Tibial artery (tissue), 4 donors: Measurements from ENCODE around the gene LBP.

ENCODE experiments used
- DNase-seq, 2 donors: peaks; one replicate each; pipeline ENCODE4 v3.0.0-alpha.2; 2019
- H3K27ac ChIP-seq, 2 donors: fragments of 200-600 bp; sonication (generic) in 1 of 2; 1 replicate in 1 of 2; 2 replicates in 1 of 2; pipeline ENCODE4 v1.5.1; 2018 to 2019; ENCODE audit warnings: mild to moderate bottlenecking in 1 of 2
- H3K27me3 ChIP-seq, 2 donors: fragments of 200-600 bp; sonication (generic) in 1 of 2; one replicate each; pipeline versions ENCODE4 v1.5.1 to v1.6.0; 2016 to 2019
- H3K36me3 ChIP-seq, 3 donors: fragments of 200-600 bp; sonication (generic) in 2 of 3; one replicate each; pipeline ENCODE4 v1.5.1; 2016 to 2019; ENCODE audit warnings: mild to moderate bottlenecking in 2 of 3
- H3K4me1 ChIP-seq, 4 donors: fragments of 200-600 bp; sonication (generic) in 2 of 4; 1 replicate in 3 of 4; 2 replicates in 1 of 4; pipeline ENCODE4 v1.5.1; 2016 to 2019
- H3K4me3 ChIP-seq, 2 donors: fragments of 200-600 bp; sonication (generic) in 1 of 2; 1 replicate in 1 of 2; 2 replicates in 1 of 2; pipeline ENCODE4 v1.5.1; 2018 to 2019; ENCODE audit warnings: mild to moderate bottlenecking in 2 of 2
- H3K9me3 ChIP-seq, 3 donors: fragments of 200-600 bp; sonication (generic) in 1 of 3; one replicate each; pipeline ENCODE4 v1.5.1; 2016 to 2019
- CTCF ChIP-seq, 2 experiments: fragments of 200-600 bp in 1 of 2; fragments of 450-650 bp in 1 of 2; IDR thresholded peaks; one replicate each; pipeline ENCODE4 v1.5.1; 2017 to 2019; ENCODE audit warnings: antibody characterized with exemption in 2 of 2, mild to moderate bottlenecking in 1 of 2, moderate library complexity in 1 of 2
- intact Hi-C: fragments of 100-400 bp; cut with DNase I; formaldehyde crosslinking; loops from one replicate; pipeline ENCODE4 v1.15.0; 2023; ENCODE audit warnings: low total_unique reads

The LBP gene

GRCh38 chr20:38423541-38423940 lies 77.3 kb downstream of the LBP start:
- no peak for DNase-seq
- Histone ChIP-seq H3K9me3 (no peaks in the 10 kb centered on the region), H3K27ac (no peak overlapping the region), H3K36me3 (peaks cover 71 to 100% (median 93%) of the 10 kb centered on the region in 3 donors), H3K4me1 (peaks cover 0 to 4% (median 0%) of the 10 kb centered on the region in 4 donors), H3K27me3 (no peaks in the 10 kb centered on the region), H3K4me3 (no peak overlapping the region)
- no peak for TF ChIP-seq CTCF (IDR thresholded peaks at IDR 0.05)
- intact Hi-C loops = no loop called here

GRCh38 chr20:38424401-38424800 lies 78.1 kb downstream of the LBP start:
- TF ChIP-seq CTCF (IDR thresholded peaks at IDR 0.05) = no peak
- Histone ChIP-seq H3K27me3 (no peaks in the 10 kb centered on the region), H3K4me1 (peaks cover 0 to 4% (median 0%) of the 10 kb centered on the region in 4 donors), H3K9me3 (no peaks in the 10 kb centered on the region), H3K27ac (no peak overlapping the region), H3K36me3 (peaks cover 74 to 100% (median 93%) of the 10 kb centered on the region in 3 donors), H3K4me3 (no peak overlapping the region)
- intact Hi-C loops = no loop called here
- no peak for DNase-seq

- no peak overlapping the region for H3K4me3 ChIP-seq
- intact Hi-C loops = loop anchor here (5.0 kb wide), 1 partner anchor 389 kb away; no protein-coding TSS in a partner anchor
- no peak for TF ChIP-seq CTCF (IDR thresholded peaks at IDR 0.05)
- H3K36me3 ChIP-seq = peaks cover 74 to 100% (median 93%) of the 10 kb centered on the region in 3 donors
- H3K9me3 ChIP-seq = no peaks in the 10 kb centered on the region
- H3K27me3 ChIP-seq = no peaks in the 10 kb centered on the region
- no peak for DNase-seq
- peaks cover 0 to 4% (median 0%) of the 10 kb centered on the region in 4 donors for H3K4me1 ChIP-seq
- no peak overlapping the region for H3K27ac ChIP-seq
Observed at GRCh38 chr20:38426006-38426897, 80.0 kb downstream of the LBP start.
